ENCODE data around the gene CFD. TPM values are rescaled to one million over a fixed set of nuclear protein-coding genes. Genes with fewer than 3 reads are reported as not detected.
"Not testable (repeated sequence)": the region's sequence is repeated elsewhere in the genome, so short reads cannot be mapped to it uniquely, and the experiment has no call there.

CFD gene
- total RNA-seq, 1 experiment from 2014 or later = 14.4 TPM

DNA sequence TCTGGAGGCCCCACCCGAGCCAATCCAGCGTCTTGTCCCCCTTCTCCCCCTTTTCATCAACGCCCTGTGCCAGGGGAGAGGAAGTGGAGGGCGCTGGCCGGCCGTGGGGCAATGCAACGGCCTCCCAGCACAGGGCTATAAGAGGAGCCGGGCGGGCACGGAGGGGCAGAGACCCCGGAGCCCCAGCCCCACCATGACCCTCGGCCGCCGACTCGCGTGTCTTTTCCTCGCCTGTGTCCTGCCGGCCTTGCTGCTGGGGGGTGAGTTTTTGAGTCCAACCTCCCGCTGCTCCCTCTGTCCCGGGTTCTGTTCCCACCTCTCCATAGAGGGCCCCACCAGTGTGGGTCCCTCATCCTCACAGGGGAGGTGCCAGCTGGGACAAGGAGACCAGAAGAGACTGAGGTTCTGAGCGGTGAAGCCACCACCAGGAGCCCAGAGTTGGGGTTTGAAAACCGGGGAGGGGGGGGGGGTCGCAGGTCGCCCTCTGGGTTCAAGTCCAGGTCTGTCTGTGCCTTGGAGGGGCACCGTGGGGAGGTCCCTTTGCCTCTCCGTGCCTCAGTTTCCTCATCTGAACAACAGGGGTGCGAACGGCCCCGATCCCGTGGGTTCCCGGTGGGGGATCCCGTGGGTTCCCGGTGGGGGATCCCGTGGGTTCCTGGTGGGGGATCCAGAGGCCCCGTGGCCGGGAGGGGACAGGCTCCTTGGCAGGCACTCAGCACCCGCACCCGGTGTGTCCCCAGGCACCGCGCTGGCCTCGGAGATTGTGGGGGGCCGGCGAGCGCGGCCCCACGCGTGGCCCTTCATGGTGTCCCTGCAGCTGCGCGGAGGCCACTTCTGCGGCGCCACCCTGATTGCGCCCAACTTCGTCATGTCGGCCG is 7.1 kb upstream of the CFD start, which contains the start of gene ELANE:
Gene ELANE (plus strand): TSS at position 168 of the 878 bp plus-strand sequence. CDS start 26 bp downstream, at position 194.
- no peak for DNase-seq (ENCODE audit: low spot score)

- DNase-seq (ENCODE audit: low spot score) = no peak
These were observed 6.4 kb upstream of the CFD start for GRCh38 chr19:853014-853585.

DNA sequence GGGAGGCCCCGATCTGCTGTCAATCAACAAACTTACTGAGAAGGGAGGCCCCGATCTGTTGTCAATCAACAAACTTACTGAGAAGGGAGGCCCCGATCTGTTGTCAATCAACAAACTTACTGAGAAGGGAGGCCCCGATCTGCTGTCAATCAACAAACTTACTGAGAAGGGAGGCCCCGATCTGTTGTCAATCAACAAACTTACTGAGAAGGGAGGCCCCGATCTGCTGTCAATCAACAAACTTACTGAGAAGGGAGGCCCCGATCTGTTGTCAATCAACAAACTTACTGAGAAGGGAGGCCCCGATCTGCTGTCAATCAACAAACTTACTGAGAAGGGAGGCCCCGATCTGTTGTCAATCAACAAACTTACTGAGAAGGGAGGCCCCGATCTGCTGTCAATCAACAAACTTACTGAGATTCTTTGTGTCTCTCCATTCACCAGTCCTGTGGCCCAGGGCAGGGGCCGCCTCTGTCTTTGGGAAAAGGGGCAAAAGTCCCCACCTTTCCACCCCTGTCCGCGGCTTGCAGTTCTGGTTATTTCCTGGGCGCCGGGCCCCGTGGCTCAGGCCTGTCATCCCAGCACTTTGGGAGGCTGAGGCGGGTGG is 5.7 kb upstream of the CFD start:
- DNase-seq (ENCODE audit: low spot score) = not testable (repeated sequence)

DNA sequence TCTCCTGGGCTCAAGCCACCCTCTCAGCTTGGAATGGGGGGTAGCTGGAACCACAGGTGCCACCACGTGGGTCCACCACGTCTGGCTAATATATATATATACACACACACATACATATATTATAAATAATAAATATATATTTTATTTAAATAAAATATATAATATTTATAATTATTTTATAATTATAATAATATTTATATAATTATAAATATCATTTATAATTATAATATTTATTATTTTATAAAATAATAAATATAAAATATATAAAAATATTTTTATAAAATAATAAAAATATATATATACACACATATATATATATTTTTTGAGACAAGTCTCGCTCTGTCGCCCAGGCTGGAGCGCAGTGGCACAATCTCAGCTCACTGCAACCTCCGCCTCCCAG is 4.9 kb upstream of the CFD start:
- DNase-seq (ENCODE audit: low spot score) = no peak

GRCh38 chr19:855142-855541 is 4.3 kb upstream of the CFD start:
- DNase-seq (ENCODE audit: low spot score) = no peak

DNA sequence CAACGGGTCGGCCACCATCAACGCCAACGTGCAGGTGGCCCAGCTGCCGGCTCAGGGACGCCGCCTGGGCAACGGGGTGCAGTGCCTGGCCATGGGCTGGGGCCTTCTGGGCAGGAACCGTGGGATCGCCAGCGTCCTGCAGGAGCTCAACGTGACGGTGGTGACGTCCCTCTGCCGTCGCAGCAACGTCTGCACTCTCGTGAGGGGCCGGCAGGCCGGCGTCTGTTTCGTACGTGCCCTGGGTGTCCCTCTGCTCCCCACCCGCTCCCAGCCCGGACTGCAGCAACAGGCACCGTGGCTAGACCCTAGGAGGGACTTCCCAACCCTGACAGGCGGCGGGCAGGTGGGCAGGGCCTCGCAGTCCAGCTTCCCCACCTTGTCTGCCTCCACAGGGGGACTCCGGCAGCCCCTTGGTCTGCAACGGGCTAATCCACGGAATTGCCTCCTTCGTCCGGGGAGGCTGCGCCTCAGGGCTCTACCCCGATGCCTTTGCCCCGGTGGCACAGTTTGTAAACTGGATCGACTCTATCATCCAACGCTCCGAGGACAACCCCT is 3.8 kb upstream of the CFD start:
- DNase-seq (ENCODE audit: low spot score) = no peak

DNA sequence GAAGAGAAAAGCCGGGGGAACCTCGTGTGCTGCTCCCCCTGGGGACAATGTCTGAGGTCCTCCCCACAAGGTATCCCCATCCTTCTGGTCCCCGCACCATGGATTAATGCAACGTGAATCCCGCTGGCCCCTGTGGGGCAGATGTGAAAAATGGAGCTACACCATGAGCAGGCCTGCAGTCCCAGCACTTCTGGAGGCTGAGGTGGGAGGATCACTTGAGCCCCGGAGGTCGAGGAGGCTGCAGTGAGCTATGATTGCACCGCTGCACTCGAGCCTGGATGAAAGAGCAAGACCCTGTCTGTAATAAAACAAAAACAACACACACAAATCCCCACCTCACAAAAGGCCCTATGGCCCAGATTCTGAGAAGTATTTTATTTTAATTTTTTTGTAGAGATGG is 1.2 kb upstream of the CFD start:
- no peak for DNase-seq (ENCODE audit: low spot score)

DNA sequence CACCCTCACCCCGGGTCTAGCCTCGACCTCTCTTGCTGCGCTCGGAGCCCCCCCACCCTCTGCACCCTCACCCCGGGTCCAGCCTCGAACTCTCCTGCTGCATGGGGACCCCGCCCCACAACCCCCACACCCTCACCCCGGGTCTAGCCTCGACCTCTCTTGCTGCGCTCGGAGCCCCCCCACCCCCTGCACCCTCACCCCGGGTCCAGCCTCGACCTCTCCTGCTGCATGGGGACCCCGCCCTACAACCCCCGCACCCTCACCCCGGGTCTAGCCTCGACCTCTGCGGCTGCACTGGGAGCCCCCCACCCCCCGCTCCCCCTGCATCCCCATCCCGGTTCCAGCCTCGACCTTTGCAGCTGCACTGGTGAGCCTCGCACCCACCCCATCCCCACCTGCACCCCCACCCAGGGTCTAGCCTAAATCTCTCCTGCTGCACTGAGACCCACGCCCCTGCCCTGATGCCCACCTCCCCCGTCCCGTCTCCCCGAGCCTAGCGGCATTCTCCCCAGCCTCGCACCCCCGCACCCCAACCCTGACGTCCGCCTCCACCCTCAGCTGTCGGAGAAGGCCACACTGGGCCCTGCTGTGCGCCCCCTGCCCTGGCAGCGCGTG is 1.8 kb downstream of the CFD start:
- DNase-seq (ENCODE audit: low spot score) = no peak

- DNase-seq (ENCODE audit: low spot score) = no peak
These were observed 2.5 kb downstream of the CFD start for GRCh38 chr19:861756-862580.

DNA sequence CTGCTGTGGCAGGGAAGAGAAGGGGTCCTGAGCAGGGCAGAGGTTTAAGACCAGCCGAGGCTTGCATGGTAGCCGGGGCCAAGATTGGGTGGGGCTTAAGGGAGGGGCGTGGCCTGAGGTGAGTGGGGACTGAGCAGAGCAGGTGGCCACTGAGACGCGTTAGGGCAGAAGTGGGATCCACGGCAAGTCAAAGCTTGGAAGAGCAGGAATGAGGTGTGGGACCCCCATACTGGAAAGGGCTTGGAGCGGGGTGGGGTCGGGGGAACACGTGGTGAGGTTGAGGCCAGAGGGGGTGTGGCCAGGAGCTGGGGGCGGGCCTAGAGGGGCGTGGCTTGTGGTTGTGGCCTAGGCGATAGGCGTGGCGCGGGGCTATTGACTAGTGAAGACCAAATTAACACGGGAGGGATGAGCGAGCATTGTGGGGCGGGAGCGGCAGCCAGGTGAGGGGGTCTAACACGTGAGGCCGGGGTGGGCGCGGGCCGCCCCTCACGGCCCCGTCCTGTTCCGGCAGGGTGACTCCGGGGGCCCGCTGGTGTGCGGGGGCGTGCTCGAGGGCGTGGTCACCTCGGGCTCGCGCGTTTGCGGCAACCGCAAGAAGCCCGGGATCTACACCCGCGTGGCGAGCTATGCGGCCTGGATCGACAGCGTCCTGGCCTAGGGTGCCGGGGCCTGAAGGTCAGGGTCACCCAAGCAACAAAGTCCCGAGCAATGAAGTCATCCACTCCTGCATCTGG is 3.3 kb downstream of the CFD start:
- DNase-seq (ENCODE audit: low spot score) = no peak

GRCh38 chr19:863315-863620 is 3.8 kb downstream of the CFD start:
- no peak for DNase-seq (ENCODE audit: low spot score)

DNA sequence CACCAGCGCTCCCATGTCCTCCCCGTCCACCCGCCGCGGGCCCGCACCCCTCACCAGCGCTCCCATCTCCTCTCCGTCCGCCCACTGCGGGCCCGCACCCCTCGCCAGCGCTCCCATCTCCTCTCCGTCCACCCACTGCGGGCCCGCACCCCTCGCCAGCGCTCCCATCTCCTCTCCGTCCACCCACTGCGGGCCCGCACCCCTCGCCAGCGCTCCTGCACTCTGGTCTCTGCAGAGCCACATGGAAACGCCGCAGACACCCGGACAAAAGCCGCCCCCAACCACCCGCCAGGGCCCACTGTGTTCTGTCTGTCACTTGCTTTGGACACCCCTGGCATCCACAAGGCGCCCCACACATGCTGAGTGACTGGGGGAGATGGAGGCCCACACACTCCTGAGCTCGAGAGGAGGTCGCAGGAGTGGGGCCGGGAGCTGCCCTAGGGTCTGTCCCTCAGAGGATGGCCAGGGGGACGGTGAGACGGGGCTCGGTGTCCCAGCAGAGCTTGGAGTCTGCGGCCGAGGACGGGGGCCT is 7.4 kb downstream of the CFD start:
- DNase-seq (ENCODE audit: low spot score) = no peak

- no peak for DNase-seq (ENCODE audit: low spot score)
These were observed 7.9 kb downstream of the CFD start for GRCh38 chr19:867301-867793.

DNA sequence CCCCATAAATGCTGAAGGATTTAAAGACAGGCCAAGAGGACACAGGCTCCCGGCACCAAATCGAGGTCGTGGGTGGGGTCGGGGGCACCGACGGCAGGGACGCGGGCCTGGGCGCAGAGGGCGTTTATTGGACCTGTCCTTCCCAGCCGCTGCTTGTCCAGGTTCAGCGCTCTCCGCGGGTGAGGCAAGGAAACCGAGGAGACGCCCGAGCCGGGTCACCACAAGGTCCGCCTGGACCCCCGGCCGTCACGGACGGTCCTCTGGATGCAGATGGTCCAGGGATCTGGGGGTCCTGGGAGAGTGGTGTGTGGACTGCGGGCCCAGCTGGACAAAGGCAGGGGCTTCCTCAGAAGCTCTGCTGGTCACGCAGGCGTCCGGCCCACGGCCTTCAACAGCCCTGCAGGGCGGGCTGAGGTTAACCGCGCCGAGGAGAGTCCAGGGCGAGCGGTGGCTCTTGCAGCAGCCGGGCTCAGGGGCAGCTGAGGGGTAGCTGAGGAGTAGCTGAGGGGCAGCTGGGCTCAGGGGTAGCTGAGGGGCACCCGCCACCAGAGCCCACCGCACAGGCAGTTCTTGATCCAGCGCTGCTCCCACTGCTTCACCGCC is 8.5 kb downstream of the CFD start:
- DNase-seq (ENCODE audit: low spot score) = no peak

GRCh38 chr19:868458-869244 is 9.2 kb downstream of the CFD start:
- DNase-seq (ENCODE audit: low spot score) = no peak

DNA sequence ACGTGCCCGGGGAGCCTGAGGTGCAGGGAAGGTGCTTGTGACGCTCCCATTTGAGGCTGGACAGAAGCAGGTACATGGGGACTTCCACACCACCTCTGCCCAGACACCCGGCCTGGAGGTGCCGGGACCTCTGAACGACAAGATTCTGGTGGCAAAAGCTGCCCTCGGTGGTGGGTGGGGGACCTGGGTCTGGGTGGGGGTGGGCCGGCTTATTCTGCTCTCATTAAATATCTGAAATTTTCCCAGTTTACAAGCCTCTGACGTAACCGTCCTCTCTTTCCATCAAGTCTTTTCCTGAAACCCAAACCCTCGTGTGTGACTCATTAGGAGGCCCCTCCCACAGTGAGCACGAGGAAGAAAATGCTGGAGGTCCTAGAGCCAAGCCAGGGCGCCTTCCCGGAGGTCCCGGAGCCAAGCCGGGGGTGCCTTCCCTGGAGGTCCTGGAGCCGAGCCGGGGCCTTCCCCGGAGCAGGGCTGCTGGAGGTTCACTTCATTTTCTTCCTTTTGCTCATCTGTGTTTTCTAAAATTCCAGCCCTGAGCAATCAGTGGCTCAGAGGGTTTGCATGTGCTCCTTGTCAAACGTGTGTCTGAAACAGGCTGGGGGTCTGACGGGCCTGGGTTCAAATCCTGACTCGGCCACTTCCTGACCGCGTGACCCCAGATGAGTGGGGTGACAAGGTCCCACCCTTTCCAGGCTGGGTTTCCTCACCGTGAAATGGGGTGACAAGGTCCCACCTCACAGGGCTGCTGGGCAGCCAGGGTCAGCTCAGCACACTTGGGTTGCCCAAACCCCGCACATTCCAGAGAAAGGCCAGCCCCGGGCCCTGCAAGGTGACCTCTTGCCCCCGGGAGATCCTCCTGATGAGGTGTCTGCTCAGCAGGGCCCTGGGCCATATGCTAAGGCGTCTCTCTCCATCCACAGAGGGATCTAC is 10.0 kb downstream of the CFD start:
- peak; percentile 91 for DNase-seq (ENCODE audit: low spot score)

- DNase-seq (ENCODE audit: low spot score) = no peak
These were observed 10.8 kb downstream of the CFD start for GRCh38 chr19:870314-870713.

- DNase-seq (ENCODE audit: low spot score) = peak; percentile 55
These were observed 11.5 kb downstream of the CFD start for GRCh38 chr19:870963-871401.
